A549 (cell line): Measurements from ENCODE around the gene BEND5.

Experiments
- CHD4 ChIP-seq: fragments of 200-600 bp; sonication (generic); IDR thresholded peaks from 2 replicates; pipeline ENCODE4 v1.6.1; 2016; ENCODE audit warnings: antibody characterized with exemption, mild to moderate bottlenecking, borderline replicate concordance
- MAFK ChIP-seq: fragments of 450-650 bp; IDR thresholded peaks from 2 replicates; pipeline ENCODE4 v1.6.1; 2014; ENCODE audit not compliant: partially characterized antibody
- SMC3 ChIP-seq: fragments of >200 bp; sonication (Bioruptor Twin); formaldehyde crosslinking; IDR thresholded peaks from 3 replicates; pipeline ENCODE4 v1.6.1; 2018; ENCODE audit warnings: inconsistent platforms

DNA sequence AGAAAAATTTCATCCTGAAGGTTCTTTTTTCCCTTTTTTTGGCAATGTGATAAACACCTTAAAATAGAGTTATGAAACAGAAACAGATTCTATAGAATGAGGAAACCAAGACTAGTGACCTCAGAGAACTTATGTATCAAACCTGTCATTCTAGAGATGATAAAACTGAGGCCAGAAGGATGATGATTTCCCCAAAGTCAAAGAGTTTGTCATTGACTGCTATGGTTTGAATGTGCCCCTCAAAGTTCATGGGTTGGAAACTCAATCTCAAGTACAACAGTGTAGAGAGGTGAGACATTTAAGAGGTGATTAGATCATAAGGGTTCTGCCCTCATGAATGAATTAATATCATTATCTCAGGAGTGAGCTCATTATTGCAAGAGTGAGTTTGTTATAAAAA is 13.7 kb upstream of the BEND5 start:
- TF ChIP-seq MAFK: no peak
- TF ChIP-seq SMC3: no peak
- no peak for TF ChIP-seq CHD4
